GM19324 (cell line): ENCODE results near the gene PCED1A.

Source experiments
- ATAC-seq: cut with Tn5 transposase; IDR thresholded peaks from one replicate; pipeline ENCODE4 v1.9.1; 2021; ENCODE audit warnings: mild to moderate bottlenecking, moderate library complexity; ENCODE audit not compliant: unreplicated experiment, low FRiP score

PCED1A gene

GRCh38 chr20:2793471-2793870 is 47.0 kb downstream of the PCED1A start:
- no peak for ATAC-seq
